Transverse colon (tissue), 4 donors: Measurements from ENCODE around the gene CXCL1.

Experiments
- POLR2A ChIP-seq: fragments of 450-650 bp; IDR thresholded peaks from one replicate; pipeline ENCODE4 v1.6.1; 2016; ENCODE audit warnings: antibody characterized with exemption, mild to moderate bottlenecking, moderate library complexity
- POLR2AphosphoS5 ChIP-seq, 3 donors: sonication (generic); formaldehyde crosslinking; IDR thresholded peaks; one replicate each; pipeline ENCODE4 v1.6.1; 2016; ENCODE audit warnings: antibody characterized with exemption in 3 of 3
- TF ChIP-seq, protein P1 (sequence below), 5 experiments: fragments of 200-600 bp in 3 of 5; fragments of 450-650 bp in 2 of 5; sonication (generic) in 3 of 5; IDR thresholded peaks; 1 replicate in 2 of 5; 2 replicates in 3 of 5; pipeline ENCODE4 v1.5.1; 2016 to 2017; ENCODE audit warnings: antibody characterized with exemption in 5 of 5, inconsistent platforms in 3 of 5, mild to moderate bottlenecking in 2 of 5, moderate library complexity in 1 of 5

DNA sequence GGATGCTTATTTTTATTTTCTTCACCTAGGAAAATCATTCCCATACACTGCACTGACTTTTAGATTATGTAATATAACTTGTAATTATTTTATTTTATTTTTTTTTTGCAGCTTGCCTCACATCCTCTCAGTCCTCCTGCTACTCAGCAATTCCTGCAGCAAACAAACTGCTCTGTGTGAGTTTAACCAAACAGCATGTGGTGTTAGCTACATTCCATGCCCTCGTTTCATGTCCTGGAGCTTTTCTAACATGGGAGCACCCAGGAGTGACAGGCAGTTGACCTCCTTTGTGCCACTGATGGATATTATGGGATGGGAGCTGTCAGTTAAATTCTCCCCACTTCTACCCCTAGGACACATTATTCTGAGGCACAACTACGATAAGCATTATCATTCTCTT lies 24.8 kb downstream of the CXCL1 start:
- TF ChIP-seq, protein P1, sequence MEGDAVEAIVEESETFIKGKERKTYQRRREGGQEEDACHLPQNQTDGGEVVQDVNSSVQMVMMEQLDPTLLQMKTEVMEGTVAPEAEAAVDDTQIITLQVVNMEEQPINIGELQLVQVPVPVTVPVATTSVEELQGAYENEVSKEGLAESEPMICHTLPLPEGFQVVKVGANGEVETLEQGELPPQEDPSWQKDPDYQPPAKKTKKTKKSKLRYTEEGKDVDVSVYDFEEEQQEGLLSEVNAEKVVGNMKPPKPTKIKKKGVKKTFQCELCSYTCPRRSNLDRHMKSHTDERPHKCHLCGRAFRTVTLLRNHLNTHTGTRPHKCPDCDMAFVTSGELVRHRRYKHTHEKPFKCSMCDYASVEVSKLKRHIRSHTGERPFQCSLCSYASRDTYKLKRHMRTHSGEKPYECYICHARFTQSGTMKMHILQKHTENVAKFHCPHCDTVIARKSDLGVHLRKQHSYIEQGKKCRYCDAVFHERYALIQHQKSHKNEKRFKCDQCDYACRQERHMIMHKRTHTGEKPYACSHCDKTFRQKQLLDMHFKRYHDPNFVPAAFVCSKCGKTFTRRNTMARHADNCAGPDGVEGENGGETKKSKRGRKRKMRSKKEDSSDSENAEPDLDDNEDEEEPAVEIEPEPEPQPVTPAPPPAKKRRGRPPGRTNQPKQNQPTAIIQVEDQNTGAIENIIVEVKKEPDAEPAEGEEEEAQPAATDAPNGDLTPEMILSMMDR (IDR thresholded peaks at IDR 0.05): no peak
- TF ChIP-seq POLR2AphosphoS5 (IDR thresholded peaks at IDR 0.05): no peak
- TF ChIP-seq POLR2A: no peak
